H1 (cell line): ENCODE data around the gene HOOK1. TPM values are rescaled to one million over a fixed set of nuclear protein-coding genes. Genes with fewer than 3 reads are reported as not detected.

Source experiments
- CTCF ChIA-PET: fragments of 300-600 bp; sonication (Branson Sonifier 250); formaldehyde crosslinking; loops from one replicate; lab custom pipeline; 2021; ENCODE audit not compliant: partially characterized antibody; lab: Charles Lee
- POLR2A ChIA-PET: fragments of 300-600 bp; sonication (Branson Sonifier 250); formaldehyde crosslinking; loops from one replicate; lab custom pipeline; 2021; ENCODE audit warnings: inconsistent platforms; ENCODE audit not compliant: partially characterized antibody; lab: Charles Lee
- DNase-seq, 2 experiments: peaks; one replicate each; pipeline versions ENCODE4 v3.0.0 to v3.0.0-alpha.2; 2010 to 2022; ENCODE audit warnings: low spot score in 2 of 2, low read depth in 1 of 2, mixed read lengths in 1 of 2
- FAIRE-seq: peaks from 2 replicates; lab custom pipeline; 2011; peaks lifted over from hg19 to GRCh38; lab: Jason Lieb, UNC
- H2AFZ ChIP-seq: 2 replicates; pipeline ENCODE4 v1.8.1; 2012; ENCODE audit warnings: low read length, inconsistent platforms
- H2AK5ac ChIP-seq: 2 replicates; pipeline ENCODE4 v1.6.1; 2013; ENCODE audit warnings: low read depth, low read length
- H2BK120ac ChIP-seq: replicated peaks from 2 replicates; pipeline ENCODE3; 2013; ENCODE audit warnings: low read depth, low read length, inconsistent platforms
- H2BK12ac ChIP-seq: 2 replicates; pipeline ENCODE4 v1.6.1; 2013; ENCODE audit warnings: low read depth, low read length
- H2BK15ac ChIP-seq: 2 replicates; pipeline ENCODE4 v1.6.1; 2013; ENCODE audit warnings: low read length
- H2BK20ac ChIP-seq: 2 replicates; pipeline ENCODE4 v1.6.1; 2013; ENCODE audit warnings: low read length
- H2BK5ac ChIP-seq: 2 replicates; pipeline ENCODE4 v1.6.1; 2013; ENCODE audit warnings: low read depth, low read length
- H3K14ac ChIP-seq: 2 replicates; pipeline ENCODE4 v1.6.1; 2013; ENCODE audit warnings: inconsistent platforms; ENCODE audit not compliant: insufficient read length
- H3K18ac ChIP-seq: 2 replicates; pipeline ENCODE4 v1.6.1; 2013; ENCODE audit warnings: low read length; ENCODE audit errors: extremely low read depth
- H3K23ac ChIP-seq: 2 replicates; pipeline ENCODE4 v1.6.1; 2013; ENCODE audit warnings: inconsistent platforms; ENCODE audit not compliant: insufficient read length
- H3K23me2 ChIP-seq: 2 replicates; pipeline ENCODE4 v1.6.1; 2013; ENCODE audit warnings: low read depth, low read length
- H3K27ac ChIP-seq: 2 replicates; pipeline ENCODE4 v1.6.1; 2011; ENCODE audit warnings: low read depth, low read length, inconsistent platforms
- H3K27me3 ChIP-seq, 4 experiments: replicated peaks in 1 of 4; 1 replicate in 1 of 4; 2 replicates in 3 of 4; pipeline versions ENCODE4 v1.6.1 to v1.8.1; 2011 to 2013; ENCODE audit warnings: low read length in 3 of 4, mild to moderate bottlenecking in 3 of 4, inconsistent platforms in 2 of 4, mixed read lengths in 2 of 4, moderate library complexity in 1 of 4; ENCODE audit not compliant: control insufficient read depth in 3 of 4, insufficient read depth in 3 of 4; ENCODE audit errors: extremely low read depth in 1 of 4
- H3K36me3 ChIP-seq, 4 experiments: 2 replicates each; pipeline versions ENCODE4 v1.6.1 to v1.8.1; 2011 to 2013; ENCODE audit warnings: mild to moderate bottlenecking in 4 of 4, low read length in 3 of 4, moderate library complexity in 2 of 4, control low read depth in 1 of 4, inconsistent platforms in 1 of 4; ENCODE audit not compliant: insufficient read depth in 4 of 4, control insufficient read depth in 2 of 4
- H3K4ac ChIP-seq: replicated peaks from 2 replicates; pipeline ENCODE3; 2013; ENCODE audit warnings: low read length, low read depth, mixed read lengths, inconsistent platforms; ENCODE audit not compliant: insufficient read length
- H3K4me1 ChIP-seq, 4 experiments: replicated peaks in 1 of 4; 1 replicate in 1 of 4; 2 replicates in 3 of 4; pipeline versions ENCODE4 v1.6.1 to v1.8.1; 2011 to 2013; ENCODE audit warnings: low read length in 3 of 4, inconsistent platforms in 2 of 4, mixed read lengths in 1 of 4; ENCODE audit not compliant: insufficient read depth in 4 of 4, control insufficient read depth in 3 of 4
- H3K4me2 ChIP-seq, 2 experiments: 2 replicates each; pipeline versions ENCODE4 v1.6.1 to v1.8.1; 2011 to 2013; ENCODE audit warnings: low read depth in 2 of 2, low read length in 2 of 2, control low read depth in 1 of 2, inconsistent platforms in 1 of 2, mild to moderate bottlenecking in 1 of 2; ENCODE audit not compliant: insufficient read depth in 1 of 2
- H3K4me3 ChIP-seq, 4 experiments: fragments of 200-600, 300-600 bp in 1 of 4; sonication (generic), shearing (Covaris generic), sonication (Bioruptor Twin) in 1 of 4; 2 replicates each; pipeline versions ENCODE4 v1.5.1 to v1.8.1; 2011 to 2016; ENCODE audit warnings: low read length in 4 of 4, low read depth in 3 of 4, control low read depth in 2 of 4, inconsistent platforms in 2 of 4, mild to moderate bottlenecking in 2 of 4, mixed read lengths in 1 of 4, moderate library complexity in 1 of 4; ENCODE audit not compliant: insufficient read depth in 2 of 4; ENCODE audit errors: extremely low read depth in 1 of 4
- H3K56ac ChIP-seq: replicated peaks from 2 replicates; pipeline ENCODE3; 2013; ENCODE audit warnings: low read depth, mild to moderate bottlenecking, mixed read lengths, low read length, inconsistent platforms; ENCODE audit not compliant: insufficient read length
- H3K79me1 ChIP-seq: 2 replicates; pipeline ENCODE4 v1.6.1; 2013; ENCODE audit warnings: low read depth, low read length, control low read depth
- H3K79me2 ChIP-seq, 2 experiments: 2 replicates each; pipeline versions ENCODE4 v1.6.1 to v1.8.1; 2012 to 2013; ENCODE audit warnings: low read length in 2 of 2, mild to moderate bottlenecking in 2 of 2, inconsistent platforms in 1 of 2; ENCODE audit not compliant: insufficient read depth in 2 of 2, control insufficient read depth in 1 of 2
- H3K9ac ChIP-seq, 4 experiments: replicated peaks in 1 of 4; 1 replicate in 1 of 4; 2 replicates in 3 of 4; pipeline versions ENCODE4 v1.6.1 to v1.8.1; 2011 to 2013; ENCODE audit warnings: low read depth in 3 of 4, low read length in 3 of 4, control low read depth in 2 of 4, mild to moderate bottlenecking in 2 of 4, moderate library complexity in 2 of 4, inconsistent platforms in 1 of 4; ENCODE audit errors: extremely low read depth in 1 of 4
- H3K9me3 ChIP-seq, 2 experiments: 2 replicates each; pipeline versions ENCODE4 v1.6.1 to v1.8.1; 2012 to 2013; ENCODE audit warnings: mild to moderate bottlenecking in 2 of 2, moderate library complexity in 2 of 2, control low read depth in 1 of 2, inconsistent platforms in 1 of 2, low read depth in 1 of 2, low read length in 1 of 2, mixed read lengths in 1 of 2; ENCODE audit not compliant: insufficient read depth in 2 of 2
- H4K20me1 ChIP-seq, 2 experiments: replicated peaks in 1 of 2; 2 replicates each; pipeline versions ENCODE3 to v1.8.1; 2011 to 2013; ENCODE audit warnings: inconsistent platforms in 2 of 2, low read length in 2 of 2, mild to moderate bottlenecking in 1 of 2; ENCODE audit not compliant: insufficient read depth in 2 of 2, control insufficient read depth in 1 of 2
- H4K5ac ChIP-seq: 2 replicates; pipeline ENCODE4 v1.6.1; 2013; ENCODE audit warnings: low read length, low read depth, mixed read lengths, inconsistent platforms; ENCODE audit not compliant: insufficient read length
- H4K8ac ChIP-seq: 2 replicates; pipeline ENCODE4 v1.8.0; 2013; ENCODE audit warnings: mild to moderate bottlenecking, moderate library complexity, low read length, inconsistent platforms; ENCODE audit not compliant: insufficient read depth; ENCODE audit errors: extremely low read depth
- H4K91ac ChIP-seq: replicated peaks from 2 replicates; pipeline ENCODE3; 2013; ENCODE audit warnings: low read length, mixed read lengths, inconsistent platforms; ENCODE audit not compliant: insufficient read length
- ATF3 ChIP-seq: IDR thresholded peaks from 2 replicates; pipeline ENCODE4 v1.6.1; 2011; ENCODE audit warnings: low read depth, mild to moderate bottlenecking, low read length; ENCODE audit not compliant: insufficient read depth
- BACH1 ChIP-seq: IDR thresholded peaks from 2 replicates; pipeline ENCODE4 v1.6.1; 2012; ENCODE audit warnings: low read length, improper control_type of control experiment
- GABPA ChIP-seq: IDR thresholded peaks from 2 replicates; pipeline ENCODE4 v1.6.1; 2011; ENCODE audit warnings: mild to moderate bottlenecking, low read length, moderate library complexity, borderline replicate concordance; ENCODE audit not compliant: insufficient read depth
- JUN ChIP-seq: IDR thresholded peaks from 2 replicates; pipeline ENCODE4 v1.6.1; 2011; ENCODE audit warnings: low read depth, mild to moderate bottlenecking, improper control_type of control experiment, low read length
- KDM5A ChIP-seq: fragments of 200-600 bp; IDR thresholded peaks from 2 replicates; pipeline ENCODE4 v1.7.1; 2012; ENCODE audit warnings: mild to moderate bottlenecking, low read length, inconsistent platforms, mixed read lengths
- MAFK ChIP-seq: IDR thresholded peaks from 2 replicates; pipeline ENCODE4 v1.6.1; 2012; ENCODE audit warnings: low read depth, mild to moderate bottlenecking, improper control_type of control experiment, low read length
- RFX5 ChIP-seq: IDR thresholded peaks from 2 replicates; pipeline ENCODE4 v1.6.1; 2011; ENCODE audit warnings: low read depth, low read length, improper control_type of control experiment, borderline replicate concordance
- SIN3A ChIP-seq, 2 experiments: IDR thresholded peaks in 1 of 2; conservative IDR thresholded peaks in 1 of 2; 2 replicates each; pipeline ENCODE4 v1.6.1; 2011 to 2012; ENCODE audit warnings: low read length in 2 of 2, improper control_type of control experiment in 1 of 2, low read depth in 1 of 2, mild to moderate bottlenecking in 1 of 2
- SUZ12 ChIP-seq: fragments of 200-600 bp; sonication (generic); IDR thresholded peaks from 2 replicates; pipeline ENCODE4 v1.6.1; 2012; ENCODE audit warnings: mild to moderate bottlenecking, inconsistent platforms, low read length, moderate library complexity, mixed read lengths
- WGBS, 2 experiments: shearing (Covaris generic) in 1 of 2; methylation state at CpG; one replicate each; pipeline versions ENCODE4 v1.1.6 to v1.1.7; 2013 to 2015; ENCODE audit warnings: low lambda C conversion rate in 2 of 2, mixed read lengths in 2 of 2, inconsistent platforms in 1 of 2, low coverage in 1 of 2, missing lambda C conversion rate in 1 of 2; ENCODE audit not compliant: insufficient replicate concordance in 2 of 2, insufficient coverage in 1 of 2, insufficient read length in 1 of 2; ENCODE audit errors: extremely low coverage in 1 of 2, missing lambda C conversion rate in 1 of 2; 5-methylcytosine and 5-hydroxymethylcytosine counted together
- polyA plus RNA-seq, 7 experiments: library from polyadenylated mRNA; depleted of rRNA in 3 of 7; stranded (reverse) in 5 of 7; unstranded in 2 of 7; fragments of >200 nt in 5 of 7; fragments of 200-250 nt in 2 of 7; gene quantifications; 1 replicate in 5 of 7; 2 replicates in 1 of 7; 4 replicates in 1 of 7; pipeline versions ENCODE4 v1.2.1 to v1.2.3, GENCODE V29; 2011 to 2013; ENCODE audit warnings: missing spikeins in 2 of 7, mixed read lengths in 2 of 7
- total RNA-seq: library from RNA; stranded (reverse); fragmentation: NEBNext Ultra II Directional; extraction: Animal tissue kit (Norgen Biotek cat#: 25700); gene quantifications from 2 replicates; pipeline ENCODE4 v1.2.1, GENCODE V29; 2021

Gene HOOK1
- total and polyA plus RNA-seq, 2 of the 8 experiments (the other 6 are each of a cell fraction or from before 2014, with no cell fraction given): 5.6 to 34.5 TPM

GRCh38 chr1:59768792-59769735 is 45.7 kb upstream of the HOOK1 start:
- Histone ChIP-seq H3K56ac (no peak overlapping the region), H3K79me1 (no peaks in the 10 kb centered on the region), H4K91ac (no peak overlapping the region), H2BK12ac (no peak overlapping the region), H3K27ac (no peak overlapping the region), H2BK5ac (no peak overlapping the region), H4K20me1 (no peaks in the 10 kb centered on the region), H2AFZ (no peak overlapping the region), H3K4me3 (no peak overlapping the region), H3K4ac (no peak overlapping the region), H2AK5ac (no peak overlapping the region), H2BK120ac (no peak overlapping the region), H2BK20ac (no peak overlapping the region), H3K4me2 (no peak overlapping the region), H3K9me3 (no peaks in the 10 kb centered on the region), H3K36me3 (no peaks in the 10 kb centered on the region), H4K8ac (no peak overlapping the region), H2BK15ac (no peak overlapping the region), H3K14ac (no peak overlapping the region), H3K27me3 (no peaks in the 10 kb centered on the region), H3K18ac (no peak overlapping the region), H3K4me1 (peaks cover 0 to 6% (median 2%) of the 10 kb centered on the region in 4 experiments; a peak in 1 of 7 replicates), H3K23me2 (no peaks in the 10 kb centered on the region), H3K79me2 (no peaks in the 10 kb centered on the region), H3K9ac (no peak overlapping the region), H4K5ac (no peak overlapping the region), H3K23ac (no peak overlapping the region)
- FAIRE-seq (no peak), DNase-seq (no peak)
- WGBS, 2 experiments: 87% methylated on average over 10 of the region's 10 CpGs; no CpG with 5 or more reads in 1 of the 2 experiments
- ChIA-PET CTCF (interaction anchor here (0.6 to 2.2 kb wide), 3 partner anchors 10 to 227 kb away, joined by 3 to 9 read pairs (median 3); no protein-coding TSS in a partner anchor), POLR2A (no interaction called here)
- TF ChIP-seq BACH1 (no peak), RFX5 (no peak), SIN3A (conservative IDR thresholded peaks at IDR 0.05 in 1 of 2, IDR thresholded peaks at IDR 0.05 in 1 of 2; ENCODE audit: low read depth in 1 of 2, low read length in 2 of 2) (no peak), GABPA (no peak), KDM5A (no peak), JUN (no peak), ATF3 (no peak), SUZ12 (no peak), MAFK (no peak)
